H9 (cell line): ENCODE measurements around the gene BACH2. TPM values are rescaled to one million over a fixed set of nuclear protein-coding genes. Genes with fewer than 3 reads are reported as not detected.
"Not testable (repeated sequence)": the region's sequence is repeated elsewhere in the genome, so short reads cannot be mapped to it uniquely, and the experiment has no call there.

ENCODE experiments used
- DNase-seq: peaks from one replicate; pipeline ENCODE4 v3.0.0-alpha.2; 2017
- H2AFZ ChIP-seq: one replicate; pipeline ENCODE4 v1.6.1; 2013; ENCODE audit warnings: mild to moderate bottlenecking, low read length, control low read depth, moderate library complexity
- H2AK5ac ChIP-seq: 2 replicates; pipeline ENCODE4 v1.6.1; 2013; ENCODE audit warnings: low read length, control low read depth, mixed read lengths; ENCODE audit not compliant: insufficient read length
- H2BK120ac ChIP-seq: one replicate; pipeline ENCODE4 v1.6.1; 2013; ENCODE audit warnings: low read depth, mild to moderate bottlenecking, low read length, control low read depth, inconsistent platforms; ENCODE audit not compliant: poor library complexity, severe bottlenecking
- H2BK12ac ChIP-seq: 2 replicates; pipeline ENCODE4 v1.6.1; 2013; ENCODE audit warnings: low read length, control low read depth, mixed read lengths, low read depth; ENCODE audit not compliant: insufficient read length
- H2BK15ac ChIP-seq: 2 replicates; pipeline ENCODE4 v1.6.1; 2013; ENCODE audit warnings: low read depth, low read length, control low read depth
- H2BK20ac ChIP-seq: one replicate; pipeline ENCODE4 v1.6.1; 2013; ENCODE audit warnings: low read depth, mild to moderate bottlenecking, low read length, control low read depth, inconsistent platforms; ENCODE audit not compliant: poor library complexity, severe bottlenecking
- H2BK5ac ChIP-seq: 2 replicates; pipeline ENCODE4 v1.6.1; 2013; ENCODE audit warnings: low read length, control low read depth, mixed read lengths; ENCODE audit not compliant: insufficient read length
- H3K14ac ChIP-seq: 2 replicates; pipeline ENCODE4 v1.6.1; 2013; ENCODE audit warnings: low read length, control low read depth; ENCODE audit not compliant: insufficient read depth
- H3K18ac ChIP-seq: 2 replicates; pipeline ENCODE4 v1.6.1; 2013; ENCODE audit warnings: low read depth, mild to moderate bottlenecking, mixed read lengths, low read length, control low read depth; ENCODE audit not compliant: insufficient read length
- H3K23ac ChIP-seq: 2 replicates; pipeline ENCODE4 v1.6.1; 2013; ENCODE audit warnings: low read length, control low read depth, mixed read lengths, low read depth; ENCODE audit not compliant: insufficient read length
- H3K23me2 ChIP-seq: 2 replicates; pipeline ENCODE4 v1.6.1; 2013; ENCODE audit warnings: low read depth, mild to moderate bottlenecking, mixed read lengths, low read length, control low read depth; ENCODE audit not compliant: insufficient read length, poor library complexity, severe bottlenecking
- H3K27ac ChIP-seq: 2 replicates; pipeline ENCODE4 v1.5.1; 2013; ENCODE audit warnings: low read length, control low read depth, mixed read lengths, low read depth; ENCODE audit not compliant: insufficient read length
- H3K27me3 ChIP-seq: 2 replicates; pipeline ENCODE4 v1.6.1; 2013; ENCODE audit warnings: low read length, control low read depth, inconsistent platforms; ENCODE audit not compliant: insufficient read depth
- H3K4ac ChIP-seq: 2 replicates; pipeline ENCODE4 v1.6.1; 2013; ENCODE audit warnings: low read depth, mild to moderate bottlenecking, control low read depth, inconsistent platforms, low read length, moderate library complexity
- H3K4me1 ChIP-seq: 2 replicates; pipeline ENCODE4 v1.6.1; 2013; ENCODE audit warnings: low read length, control low read depth, inconsistent platforms; ENCODE audit not compliant: insufficient read depth
- H3K4me2 ChIP-seq: 2 replicates; pipeline ENCODE4 v1.6.1; 2013; ENCODE audit warnings: low read length, control low read depth, mixed read lengths; ENCODE audit not compliant: insufficient read length, insufficient read depth
- H3K56ac ChIP-seq: 2 replicates; pipeline ENCODE4 v1.6.1; 2013; ENCODE audit warnings: low read depth, mild to moderate bottlenecking, mixed read lengths, low read length, control low read depth; ENCODE audit not compliant: insufficient read length
- H3K79me1 ChIP-seq: 2 replicates; pipeline ENCODE4 v1.6.1; 2013; ENCODE audit warnings: low read depth, mild to moderate bottlenecking, moderate library complexity, low read length, control low read depth, inconsistent platforms; ENCODE audit not compliant: insufficient read depth, poor library complexity, severe bottlenecking
- H3K79me2 ChIP-seq: 2 replicates; pipeline ENCODE4 v1.6.1; 2013; ENCODE audit warnings: low read length, control low read depth, inconsistent platforms; ENCODE audit not compliant: insufficient read depth
- H3K9ac ChIP-seq: 2 replicates; pipeline ENCODE4 v1.6.1; 2013; ENCODE audit warnings: low read length, control low read depth, mixed read lengths; ENCODE audit not compliant: insufficient read length; ENCODE audit errors: extremely low read depth
- H3K9me3 ChIP-seq: one replicate; pipeline ENCODE4 v1.6.1; 2013; ENCODE audit warnings: low read depth, low read length, inconsistent platforms; ENCODE audit not compliant: control insufficient read depth
- H3T11ph ChIP-seq: one replicate; pipeline ENCODE4 v1.6.1; 2013; ENCODE audit warnings: mild to moderate bottlenecking, low read length, control low read depth, inconsistent platforms
- H4K20me1 ChIP-seq: one replicate; pipeline ENCODE4 v1.6.1; 2013; ENCODE audit not compliant: control insufficient read depth, insufficient read length, insufficient read depth
- H4K5ac ChIP-seq: 2 replicates; pipeline ENCODE4 v1.6.1; 2013; ENCODE audit warnings: low read depth, mild to moderate bottlenecking, mixed read lengths, low read length, control low read depth; ENCODE audit not compliant: insufficient read length
- H4K8ac ChIP-seq: replicated peaks from 2 replicates; pipeline ENCODE4 v1.6.1; 2013; ENCODE audit warnings: low read length, control low read depth, mixed read lengths, low read depth; ENCODE audit not compliant: insufficient read length
- H4K91ac ChIP-seq: 2 replicates; pipeline ENCODE4 v1.6.1; 2013; ENCODE audit warnings: low read depth, mild to moderate bottlenecking, moderate library complexity, mixed read lengths, low read length, control low read depth; ENCODE audit not compliant: insufficient read length
- H3K27ac Mint-ChIP-seq, 3 experiments: 2 replicates in 2 of 3; 3 replicates in 1 of 3; pipeline ENCODE4 v1.8.0; 2020 to 2021; ENCODE audit warnings: mixed read lengths in 3 of 3, mild to moderate bottlenecking in 1 of 3, moderate library complexity in 1 of 3
- H3K27me3 Mint-ChIP-seq: 2 replicates; pipeline ENCODE4 v1.8.0; 2021; ENCODE audit warnings: low read depth, mild to moderate bottlenecking, moderate library complexity, mixed read lengths
- H3K36me3 Mint-ChIP-seq, 3 experiments: 2 replicates in 2 of 3; 3 replicates in 1 of 3; pipeline ENCODE4 v1.8.0; 2020 to 2021; ENCODE audit warnings: low read depth in 3 of 3, mixed read lengths in 3 of 3; ENCODE audit not compliant: insufficient read depth in 1 of 3
- H3K4me1 Mint-ChIP-seq, 2 experiments: 2 replicates each; pipeline ENCODE4 v1.8.0; 2020; ENCODE audit warnings: mixed read lengths in 2 of 2
- H3K4me3 Mint-ChIP-seq, 2 experiments: 2 replicates in 1 of 2; 3 replicates in 1 of 2; pipeline ENCODE4 v1.8.0; 2020 to 2021; ENCODE audit warnings: mild to moderate bottlenecking in 2 of 2, mixed read lengths in 2 of 2, moderate library complexity in 1 of 2
- H3K9me3 Mint-ChIP-seq, 2 experiments: 2 replicates in 1 of 2; 3 replicates in 1 of 2; pipeline ENCODE4 v1.8.0; 2020; ENCODE audit warnings: mild to moderate bottlenecking in 2 of 2, mixed read lengths in 2 of 2, moderate library complexity in 1 of 2
- WGBS: extraction: QIAGEN DNeasy Blood & Tissue Kit; methylation state at CpG from one replicate; pipeline ENCODE4 v1.1.7; 2013; ENCODE audit warnings: missing lambda C conversion rate, low lambda C conversion rate, mixed read lengths; ENCODE audit not compliant: insufficient read length; ENCODE audit errors: extremely low coverage; 5-methylcytosine and 5-hydroxymethylcytosine counted together
- total RNA-seq: library from RNA; stranded (reverse); gene quantifications from 2 replicates; pipeline ENCODE4 v1.2.1, GENCODE V29; 2021
- TF ChIP-seq, protein P1 (sequence below): fragments of 200-600 bp; sonication (generic); conservative IDR thresholded peaks from 3 replicates; pipeline ENCODE4 v1.8.0; 2021; ENCODE audit warnings: antibody characterized with exemption, mild to moderate bottlenecking

BACH2 gene
- total RNA-seq, 1 experiment from 2014 or later, result 2.0 TPM

DNA sequence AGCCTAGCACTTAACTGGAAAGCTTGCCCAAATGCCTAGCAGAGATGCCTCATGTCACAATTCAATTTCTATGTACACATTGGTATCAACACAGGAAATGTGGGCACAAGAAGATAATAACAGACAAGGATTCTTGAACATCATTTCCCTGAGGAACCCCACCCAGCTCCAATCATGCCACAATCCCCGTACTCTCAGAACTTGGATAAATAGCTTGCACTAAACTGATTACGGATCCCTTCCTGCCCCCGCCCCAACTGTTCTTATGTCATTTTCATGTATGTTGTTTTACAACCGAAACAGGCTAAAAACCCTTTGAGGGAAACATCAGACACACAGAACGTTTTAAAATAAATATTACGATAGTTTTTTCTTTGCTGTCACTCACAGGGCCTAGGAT is 87.1 kb downstream of the BACH2 start:
- H3K4ac ChIP-seq, result no peak overlapping the region
- H4K5ac ChIP-seq, result no peak overlapping the region
- H3K27ac ChIP-seq, result no peak overlapping the region
- H2AK5ac ChIP-seq, result no peak overlapping the region
- no peak overlapping the region for H3K9ac ChIP-seq
- no peak overlapping the region for H2BK20ac ChIP-seq
- no peak overlapping the region for H3K4me3 Mint-ChIP-seq
- no CpG with 5 or more reads among the region's 6 CpGs for WGBS
- H2AFZ ChIP-seq, result no peak overlapping the region
- no peak overlapping the region for H2BK5ac ChIP-seq
- H3K4me1 ChIP-seq, result no peaks in the 10 kb centered on the region; the same call in 1 of the 2 replicates
- H4K91ac ChIP-seq, result no peak overlapping the region
- H3T11ph ChIP-seq, result no peak overlapping the region
- no peaks in the 10 kb centered on the region for H3K27me3 Mint-ChIP-seq
- H2BK120ac ChIP-seq, result no peak overlapping the region
- TF ChIP-seq, protein P1, sequence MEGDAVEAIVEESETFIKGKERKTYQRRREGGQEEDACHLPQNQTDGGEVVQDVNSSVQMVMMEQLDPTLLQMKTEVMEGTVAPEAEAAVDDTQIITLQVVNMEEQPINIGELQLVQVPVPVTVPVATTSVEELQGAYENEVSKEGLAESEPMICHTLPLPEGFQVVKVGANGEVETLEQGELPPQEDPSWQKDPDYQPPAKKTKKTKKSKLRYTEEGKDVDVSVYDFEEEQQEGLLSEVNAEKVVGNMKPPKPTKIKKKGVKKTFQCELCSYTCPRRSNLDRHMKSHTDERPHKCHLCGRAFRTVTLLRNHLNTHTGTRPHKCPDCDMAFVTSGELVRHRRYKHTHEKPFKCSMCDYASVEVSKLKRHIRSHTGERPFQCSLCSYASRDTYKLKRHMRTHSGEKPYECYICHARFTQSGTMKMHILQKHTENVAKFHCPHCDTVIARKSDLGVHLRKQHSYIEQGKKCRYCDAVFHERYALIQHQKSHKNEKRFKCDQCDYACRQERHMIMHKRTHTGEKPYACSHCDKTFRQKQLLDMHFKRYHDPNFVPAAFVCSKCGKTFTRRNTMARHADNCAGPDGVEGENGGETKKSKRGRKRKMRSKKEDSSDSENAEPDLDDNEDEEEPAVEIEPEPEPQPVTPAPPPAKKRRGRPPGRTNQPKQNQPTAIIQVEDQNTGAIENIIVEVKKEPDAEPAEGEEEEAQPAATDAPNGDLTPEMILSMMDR, result no peak
- no peak overlapping the region for H3K14ac ChIP-seq
- H3K23ac ChIP-seq, result no peak overlapping the region
- no peaks in the 10 kb centered on the region for H3K79me2 ChIP-seq
- no peaks in the 10 kb centered on the region for H3K36me3 Mint-ChIP-seq
- no peak for DNase-seq
- no peak overlapping the region for H3K56ac ChIP-seq
- no peaks in the 10 kb centered on the region for H4K20me1 ChIP-seq
- no peak overlapping the region for H2BK12ac ChIP-seq
- no peak overlapping the region for H3K18ac ChIP-seq
- H3K27ac Mint-ChIP-seq, result no peak overlapping the region
- H3K79me1 ChIP-seq, result no peaks in the 10 kb centered on the region
- no peak overlapping the region for H2BK15ac ChIP-seq
- H3K4me1 Mint-ChIP-seq, result peaks cover 2% of the 10 kb centered on the region in 2 experiments; a peak in 1 of 4 replicates
- no peaks in the 10 kb centered on the region for H3K9me3 Mint-ChIP-seq
- H3K23me2 ChIP-seq, result no peaks in the 10 kb centered on the region
- no peaks in the 10 kb centered on the region for H3K27me3 ChIP-seq
- no peak overlapping the region for H4K8ac ChIP-seq
- no peak overlapping the region for H3K4me2 ChIP-seq
- H3K9me3 ChIP-seq, result no peaks in the 10 kb centered on the region

DNA sequence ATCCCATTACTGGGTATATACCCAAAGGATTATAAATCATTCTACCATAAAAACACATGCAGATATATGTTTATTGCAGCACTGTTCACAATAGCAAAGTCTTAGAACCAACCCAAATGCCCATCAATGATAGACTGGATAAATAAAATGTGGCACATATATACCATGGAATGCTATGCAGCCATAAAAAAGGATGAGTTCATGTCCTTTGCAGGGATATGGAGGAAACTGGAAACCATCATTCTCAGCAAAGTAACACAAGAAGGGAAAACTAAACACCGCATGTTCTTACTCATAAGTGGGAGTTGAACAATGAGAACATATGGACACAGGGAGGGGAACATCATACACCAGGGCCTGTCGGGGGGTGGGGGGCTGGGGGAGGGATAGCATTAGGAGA is 88.0 kb downstream of the BACH2 start:
- not testable (repeated sequence) for H3K79me1 ChIP-seq, H2BK20ac ChIP-seq, H3K4me2 ChIP-seq, H3K4me1 ChIP-seq, H4K8ac ChIP-seq, H3K56ac ChIP-seq, H3K9me3 ChIP-seq, H3K23me2 ChIP-seq, H3K14ac ChIP-seq, H2BK5ac ChIP-seq, H4K5ac ChIP-seq, H2BK12ac ChIP-seq, H2BK15ac ChIP-seq, H2AK5ac ChIP-seq, H3K9ac ChIP-seq, H3K27me3 ChIP-seq, H3T11ph ChIP-seq, H4K20me1 ChIP-seq, H3K79me2 ChIP-seq, H3K4me3 Mint-ChIP-seq, H3K4me1 Mint-ChIP-seq, H3K36me3 Mint-ChIP-seq, H3K4ac ChIP-seq, H3K27me3 Mint-ChIP-seq, H4K91ac ChIP-seq, H3K23ac ChIP-seq, DNase-seq, H3K27ac ChIP-seq, H3K18ac ChIP-seq, H2AFZ ChIP-seq, H3K27ac Mint-ChIP-seq, H3K9me3 Mint-ChIP-seq, H2BK120ac ChIP-seq
- no CpG with 5 or more reads among the region's 2 CpGs for WGBS
